Non-pigmented ciliary epithelial cell (primary cell): ENCODE results near the gene NCF2.
"Not testable (repeated sequence)": the region's sequence is repeated elsewhere in the genome, so short reads cannot be mapped to it uniquely, and the experiment has no call there.

Source experiments
- DNase-seq: peaks from one replicate; pipeline ENCODE4 v3.0.0-alpha.2; 2010; ENCODE audit warnings: low read depth

NCF2 gene

GRCh38 chr1:183590244-183591191 lies at the start of gene NCF2:
TSS of gene NCF2 (minus strand) at chr1:183590459. CDS start at chr1:183590329, 130 bp downstream.
- no peak for DNase-seq

- no peak for DNase-seq
These were observed 48.6 kb upstream of the NCF2 start for GRCh38 chr1:183638649-183639387.

DNA sequence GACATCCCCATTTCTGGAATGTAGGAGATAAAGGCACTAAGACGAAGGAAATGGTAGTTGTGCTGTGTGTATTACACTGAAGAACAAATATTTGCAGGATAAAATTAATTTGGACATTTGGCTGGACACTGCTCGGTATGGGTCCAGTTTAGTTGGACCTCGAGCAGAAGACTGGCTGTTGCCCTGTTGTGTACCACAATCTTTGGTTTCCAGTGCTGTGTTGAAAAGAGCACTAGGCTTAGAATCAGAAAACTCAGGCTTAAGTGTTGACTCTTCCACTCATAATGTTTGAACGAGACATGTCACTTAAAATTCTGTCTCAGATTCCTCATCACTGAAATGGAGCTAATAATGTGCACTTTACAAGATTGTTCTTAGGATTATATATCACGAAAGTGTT lies 46.5 kb upstream of the NCF2 start:
- DNase-seq: no peak

- no peak for DNase-seq
These were observed 46.0 kb upstream of the NCF2 start for GRCh38 chr1:183636334-183636682.

DNA sequence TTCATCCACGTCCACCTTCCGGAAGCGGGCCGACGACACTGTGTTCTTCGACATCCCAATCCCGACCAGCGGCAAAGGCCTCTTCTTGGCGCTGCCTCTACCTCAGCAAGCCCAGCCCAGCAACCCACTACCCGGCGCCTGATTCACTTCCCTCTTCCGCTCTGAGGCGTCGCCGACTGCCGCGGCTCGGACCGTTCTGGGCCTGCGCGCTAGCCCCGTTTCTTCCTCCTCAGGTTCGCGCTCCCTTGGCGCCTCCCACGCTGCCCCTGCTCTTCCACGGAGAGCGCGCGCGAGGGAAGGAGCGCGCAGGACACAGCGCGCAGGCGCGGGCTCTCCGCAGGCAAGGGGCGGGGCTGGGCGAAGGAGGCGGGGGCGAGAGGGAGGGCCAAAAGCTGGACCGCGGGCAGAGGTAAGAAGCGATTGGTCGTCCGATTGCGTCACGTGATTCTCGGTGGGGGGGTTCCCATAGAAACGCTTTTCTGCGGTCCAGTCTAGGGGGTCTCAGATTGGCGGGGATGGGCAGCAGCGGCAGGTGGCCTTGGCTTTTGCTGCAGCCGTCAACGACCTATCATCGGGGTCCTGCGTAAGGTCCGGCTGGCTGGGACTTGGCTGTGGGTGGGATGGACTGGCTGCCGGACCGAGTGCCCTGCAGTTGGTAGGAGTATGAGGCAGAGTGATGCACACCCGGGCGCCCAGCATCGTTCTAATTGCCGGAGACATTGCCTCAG lies 45.5 kb upstream of the NCF2 start, which contains the start of gene ARPC5:
ARPC5 (minus strand) TSS at position 178 of the 728 bp plus-strand sequence; CDS start at position 54, 124 bp downstream.
- peak; percentile 92 for DNase-seq

DNA sequence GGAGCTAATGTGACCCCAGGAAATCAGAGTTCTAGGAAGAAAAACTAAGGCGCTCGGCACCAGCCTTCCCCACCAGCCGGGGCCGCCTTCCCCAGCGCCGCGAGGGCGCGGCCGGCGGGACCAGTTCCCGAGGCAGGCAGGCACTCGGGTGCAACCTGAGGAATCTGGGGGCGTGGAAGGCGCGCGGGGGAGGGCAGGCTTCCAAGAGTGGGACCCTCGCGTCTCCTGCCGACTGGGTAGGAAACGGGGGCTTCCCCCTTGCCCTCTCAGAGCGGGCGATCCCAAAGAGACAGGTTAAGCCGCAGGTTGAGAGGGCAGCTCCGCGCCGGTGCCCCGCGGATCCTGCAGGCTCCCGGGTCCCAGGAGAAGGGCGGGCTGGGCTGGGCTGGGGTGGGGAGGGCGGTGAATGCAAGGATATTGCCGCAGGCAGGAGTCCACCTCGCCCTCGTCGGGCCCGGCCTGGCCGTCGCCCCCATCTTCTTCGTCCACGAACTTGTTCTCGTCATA lies 44.9 kb upstream of the NCF2 start:
- DNase-seq: no peak

DNA sequence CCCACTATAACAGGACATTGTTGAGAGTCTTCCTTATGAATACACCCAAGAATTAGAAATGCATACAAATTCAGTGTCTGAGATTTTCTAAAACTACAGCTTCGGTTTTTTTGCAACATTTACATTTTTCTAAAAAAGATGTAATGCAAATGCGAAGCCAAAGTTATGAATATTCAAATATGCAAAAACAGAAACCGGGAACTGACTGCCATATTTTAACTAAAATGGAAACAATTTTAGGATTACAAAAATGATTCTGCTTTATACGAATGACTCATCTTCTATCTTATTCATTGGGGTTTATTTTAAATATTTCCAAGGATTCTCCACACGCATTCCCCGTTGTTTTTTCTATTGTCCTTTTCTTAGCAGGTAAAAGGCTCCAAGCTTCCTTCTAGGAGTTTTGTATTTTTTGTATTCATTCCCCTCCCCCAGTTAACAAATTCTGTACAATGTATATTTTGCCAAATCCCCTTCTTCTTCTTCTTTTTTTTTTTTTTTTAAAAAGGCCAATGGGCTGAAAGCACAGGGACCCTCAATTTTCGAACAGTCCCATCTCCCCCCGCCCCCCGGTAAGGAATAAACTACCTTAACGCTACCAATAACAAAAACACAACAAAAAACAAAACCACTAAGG lies 44.3 kb upstream of the NCF2 start:
- DNase-seq: no peak

DNA sequence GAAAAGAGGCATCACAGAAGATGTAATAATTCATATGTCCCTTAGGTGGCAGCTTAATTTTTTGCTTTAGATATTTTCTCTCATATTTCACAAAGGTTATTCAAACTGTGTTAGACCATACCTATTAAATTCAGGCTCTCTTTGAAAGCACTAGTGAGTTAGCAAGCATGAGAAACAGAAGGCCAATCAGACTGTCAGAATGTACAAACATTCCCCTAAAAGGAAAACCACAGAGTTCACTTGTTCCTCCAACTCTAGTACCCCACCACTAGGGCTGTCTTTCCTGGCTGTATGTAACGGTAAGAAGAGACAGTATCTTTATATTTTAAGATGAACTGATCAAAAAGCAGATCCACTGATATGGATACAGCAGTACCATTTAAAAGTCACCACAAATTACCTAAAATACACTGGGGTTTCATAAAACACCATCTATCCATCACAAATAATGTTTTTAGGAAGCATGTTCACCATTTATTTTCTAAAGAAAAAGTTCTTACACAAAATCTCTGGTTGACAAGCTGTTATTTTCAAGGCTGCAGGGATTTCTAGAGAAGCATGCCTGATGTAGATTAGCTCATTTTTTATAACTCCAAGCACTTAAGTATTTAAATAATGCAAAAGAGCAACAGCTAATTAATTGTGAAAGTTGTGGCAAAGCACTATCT lies 43.6 kb upstream of the NCF2 start:
- peak; percentile 83 for DNase-seq

- no peak for DNase-seq
These were observed 42.7 kb upstream of the NCF2 start for GRCh38 chr1:183632964-183633363.

DNA sequence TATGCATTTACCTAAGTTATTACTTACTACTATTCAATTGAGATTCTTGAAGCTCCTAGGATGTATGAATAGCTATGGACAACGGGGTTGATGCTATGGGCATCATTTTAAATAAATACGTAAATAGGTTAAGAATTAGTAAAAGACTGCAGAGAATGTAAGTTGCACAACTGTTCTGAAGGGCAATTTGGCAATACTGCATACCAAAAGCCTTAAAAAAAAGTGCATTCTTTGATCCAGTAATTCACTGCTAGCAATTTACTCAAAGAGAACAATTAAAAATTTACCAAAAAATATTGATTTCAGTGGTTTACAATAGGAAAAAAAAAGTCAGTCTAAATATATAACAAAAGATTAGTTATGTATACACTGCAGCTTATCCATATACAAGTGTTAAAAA lies 41.9 kb upstream of the NCF2 start:
- DNase-seq: no peak

DNA sequence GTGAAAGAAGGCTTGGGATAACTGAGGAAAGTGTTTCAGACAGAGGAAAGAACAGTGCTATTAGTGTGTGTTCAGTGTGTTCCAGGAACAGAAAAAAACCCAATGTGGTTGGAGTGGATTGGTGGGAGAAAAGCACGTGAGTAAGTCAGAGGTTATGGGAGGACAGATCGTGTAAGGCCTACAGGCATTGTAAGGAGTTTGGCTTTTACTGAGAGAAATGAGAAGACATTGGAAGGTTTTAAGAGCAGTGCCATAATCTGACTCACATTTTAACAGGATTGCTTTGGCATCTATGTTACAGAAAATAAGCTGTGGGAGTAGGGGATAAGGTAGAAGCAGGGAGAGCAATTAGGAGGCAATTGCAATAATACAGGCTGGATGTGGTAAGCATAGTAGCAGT lies 40.5 kb upstream of the NCF2 start:
- DNase-seq: no peak

DNA sequence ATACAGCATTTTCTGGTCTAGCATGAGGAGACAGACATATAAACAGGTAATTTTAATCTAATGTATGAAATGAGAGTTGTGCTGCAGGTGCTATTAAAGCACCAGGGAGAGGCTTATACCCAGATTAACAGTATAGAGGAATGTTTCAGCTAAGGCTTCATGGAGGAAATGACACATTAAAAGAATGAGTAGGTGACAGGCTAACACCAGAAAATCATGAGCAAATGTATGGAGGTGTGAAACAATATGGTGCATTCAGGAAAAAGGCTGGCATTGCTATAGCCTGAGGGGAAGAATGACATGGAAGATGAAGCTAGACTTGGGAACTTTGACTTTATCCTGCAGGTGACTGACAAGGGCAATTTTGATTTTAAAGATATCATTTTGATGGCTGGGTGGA lies 38.3 kb upstream of the NCF2 start:
- DNase-seq: no peak

DNA sequence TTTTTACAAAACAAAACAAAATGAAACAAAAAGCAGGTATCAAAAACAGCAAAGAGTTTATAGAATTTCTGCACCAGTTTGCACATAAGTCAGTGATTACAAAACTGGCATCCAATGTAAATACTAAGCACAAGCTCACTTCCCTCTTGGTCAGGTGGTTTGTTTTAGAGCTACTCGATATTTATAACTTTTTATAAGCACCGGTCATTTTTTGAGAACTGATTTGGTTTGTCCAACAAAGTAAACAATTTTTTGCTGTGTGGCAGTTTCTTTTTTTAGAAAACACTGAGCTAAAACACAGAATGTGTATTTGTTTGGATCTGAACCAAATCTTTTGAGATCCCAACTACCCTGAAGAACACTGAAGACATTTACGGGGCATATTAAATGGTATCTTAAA lies 36.0 kb upstream of the NCF2 start:
- not testable (repeated sequence) for DNase-seq

DNA sequence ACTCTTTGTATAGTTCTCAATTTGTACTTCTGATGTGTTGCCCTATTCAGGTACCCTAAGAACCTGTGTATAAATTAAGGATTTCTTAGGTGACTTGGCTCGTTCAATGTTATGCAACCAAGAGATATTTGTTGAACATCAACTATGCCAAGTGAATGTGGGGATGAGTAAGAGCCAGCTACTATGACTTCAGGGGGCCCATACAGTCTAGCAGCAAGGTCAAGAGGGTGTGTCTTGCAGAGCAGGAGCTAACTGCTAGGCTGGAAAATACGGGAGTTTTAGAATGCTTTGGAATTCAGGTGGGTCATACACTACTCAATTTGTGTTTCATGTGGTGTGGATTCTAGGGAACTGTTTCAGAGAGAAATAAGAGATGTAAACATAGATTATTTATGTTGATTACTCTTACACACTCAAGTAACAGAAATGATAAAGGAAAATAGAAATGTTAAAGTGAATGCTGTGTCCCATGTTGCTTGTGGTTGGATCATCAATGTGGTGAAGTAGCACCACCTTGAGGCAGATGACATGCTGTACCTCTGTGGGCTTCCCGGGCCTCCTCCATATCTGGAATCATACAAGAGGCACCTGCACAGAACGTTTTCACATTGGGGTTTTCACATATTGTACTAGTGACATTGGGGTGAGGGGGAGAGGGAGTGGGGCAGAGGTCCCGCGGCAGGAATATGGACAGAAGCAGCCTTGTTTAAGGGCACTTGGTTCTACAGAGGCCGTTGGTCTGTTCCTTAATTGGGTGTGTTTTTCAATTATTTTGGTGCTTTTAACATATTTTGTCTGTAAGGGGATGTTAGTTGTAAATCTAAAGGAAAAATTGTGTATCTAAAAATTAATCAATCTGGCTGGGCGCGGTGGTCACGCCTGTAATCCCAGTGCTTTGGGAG lies 32.9 kb upstream of the NCF2 start:
- DNase-seq: no peak

- DNase-seq: no peak
These were observed 31.8 kb upstream of the NCF2 start for GRCh38 chr1:183622013-183622412.

- DNase-seq: no peak
These were observed 30.1 kb upstream of the NCF2 start for GRCh38 chr1:183620311-183620710.

- DNase-seq: no peak
These were observed 29.5 kb upstream of the NCF2 start for GRCh38 chr1:183619781-183620180.

GRCh38 chr1:183618202-183618601 lies 27.9 kb upstream of the NCF2 start:
- not testable (repeated sequence) for DNase-seq

- not testable (repeated sequence) for DNase-seq
These were observed 22.7 kb upstream of the NCF2 start for GRCh38 chr1:183612975-183613374.

- no peak for DNase-seq
These were observed 22.1 kb upstream of the NCF2 start for GRCh38 chr1:183612407-183612806.
